B cell (primary cell): ENCODE data around the gene EFCAB8. TPM values are rescaled to one million over a fixed set of nuclear protein-coding genes. Genes with fewer than 3 reads are reported as not detected.

Experiments
- ATAC-seq: fragments of 200-7000 bp; cut with Tn5 transposase; one replicate; pipeline ENCODE4 v1.10.0; 2021; ENCODE audit warnings: low read depth, mild to moderate bottlenecking, moderate number of reproducible peaks, moderate library complexity
- CTCF ChIA-PET: fragments of 350-600 bp; sonication (Branson Sonifier 250); formaldehyde crosslinking; loops from one replicate; lab custom pipeline; 2021; ENCODE audit warnings: antibody characterized with exemption, inconsistent platforms; lab: Charles Lee
- POLR2A ChIA-PET: fragments of 350-600 bp; sonication (Branson Sonifier 250); formaldehyde crosslinking; loops from one replicate; lab custom pipeline; 2021; ENCODE audit warnings: antibody characterized with exemption; lab: Charles Lee
- DNase-seq: peaks from one replicate; pipeline ENCODE4 v3.0.0; 2013
- H2AFZ ChIP-seq: 2 replicates; pipeline ENCODE4 v1.6.1; 2012; ENCODE audit warnings: mild to moderate bottlenecking, low read depth, low read length; ENCODE audit not compliant: insufficient read depth, poor library complexity, severe bottlenecking
- H3K27ac ChIP-seq, 2 donors: 1 replicate in 1 of 2; 2 replicates in 1 of 2; pipeline ENCODE4 v1.5.1; 2012 to 2013; ENCODE audit warnings: low read length in 2 of 2, mild to moderate bottlenecking in 2 of 2, moderate library complexity in 1 of 2
- H3K27me3 ChIP-seq, 4 experiments: fragments of 200-600 bp in 1 of 4; sonication (generic) in 1 of 4; replicated peaks in 1 of 4; 1 replicate in 2 of 4; 2 replicates in 2 of 4; pipeline versions ENCODE4 v1.6.1 to v1.7.0; 2013 to 2016; ENCODE audit warnings: low read length in 3 of 4, mild to moderate bottlenecking in 2 of 4, mixed read lengths in 1 of 4, moderate library complexity in 1 of 4; ENCODE audit not compliant: insufficient read depth in 4 of 4, control insufficient read depth in 3 of 4; ENCODE audit errors: control extremely low read depth in 1 of 4
- H3K36me3 ChIP-seq, 2 experiments: replicated peaks in 1 of 2; 1 replicate in 1 of 2; 2 replicates in 1 of 2; pipeline versions ENCODE4 v1.6.1 to v1.7.1; 2013; ENCODE audit warnings: low read length in 1 of 2; ENCODE audit not compliant: insufficient read depth in 2 of 2, control insufficient read depth in 1 of 2; ENCODE audit errors: control extremely low read depth in 1 of 2, extremely low read depth in 1 of 2
- H3K4me1 ChIP-seq, 2 donors: fragments of 200-600 bp in 1 of 2; sonication (generic) in 1 of 2; 1 replicate in 1 of 2; 2 replicates in 1 of 2; pipeline versions ENCODE4 v1.5.1 to v1.6.1; 2013 to 2017; ENCODE audit warnings: low read length in 2 of 2; ENCODE audit not compliant: control insufficient read depth in 2 of 2, insufficient read depth in 2 of 2
- H3K4me2 ChIP-seq: replicated peaks from 2 replicates; pipeline ENCODE3; 2012; ENCODE audit warnings: mild to moderate bottlenecking, low read depth, low read length; ENCODE audit not compliant: poor library complexity, severe bottlenecking
- H3K4me3 ChIP-seq, 5 experiments: fragments of 200-600 bp in 1 of 5; sonication (generic) in 1 of 5; 1 replicate in 3 of 5; 2 replicates in 2 of 5; pipeline versions ENCODE4 v1.5.1 to v1.7.0; 2011 to 2016; ENCODE audit warnings: low read length in 4 of 5, mild to moderate bottlenecking in 4 of 5, low read depth in 2 of 5, control low read depth in 1 of 5, moderate library complexity in 1 of 5; ENCODE audit not compliant: insufficient read depth in 1 of 5; ENCODE audit errors: control extremely low read depth in 1 of 5, extremely low read depth in 1 of 5
- H3K79me2 ChIP-seq: fragments of 200-600 bp; sonication (generic); one replicate; pipeline ENCODE4 v1.6.0; 2016; ENCODE audit warnings: low read length; ENCODE audit not compliant: control insufficient read depth, insufficient read depth
- H3K9ac ChIP-seq: fragments of 200-600 bp; sonication (generic); 2 replicates; pipeline ENCODE4 v1.6.1; 2017; ENCODE audit warnings: mild to moderate bottlenecking, low read length, moderate library complexity
- H3K9me3 ChIP-seq, 3 donors: one replicate each; pipeline versions ENCODE4 v1.6.1 to v1.7.1; 2013; ENCODE audit warnings: low read length in 2 of 3; ENCODE audit not compliant: control insufficient read depth in 2 of 3, insufficient read depth in 1 of 3; ENCODE audit errors: control extremely low read depth in 1 of 3
- H4K20me1 ChIP-seq: 2 replicates; pipeline ENCODE4 v1.6.0; 2012; ENCODE audit warnings: mild to moderate bottlenecking, low read length; ENCODE audit not compliant: insufficient read depth, control insufficient read depth, poor library complexity, severe bottlenecking
- H3K27ac Mint-ChIP-seq: one replicate; pipeline ENCODE4 v1.8.0; 2021; ENCODE audit warnings: mixed read lengths
- H3K27me3 Mint-ChIP-seq: one replicate; pipeline ENCODE4 v1.8.0; 2021; ENCODE audit warnings: mixed read lengths
- H3K4me1 Mint-ChIP-seq: one replicate; pipeline ENCODE4 v1.8.0; 2021; ENCODE audit warnings: mixed read lengths
- H3K4me3 Mint-ChIP-seq: one replicate; pipeline ENCODE4 v1.8.0; 2021; ENCODE audit warnings: mixed read lengths
- H3K9me3 Mint-ChIP-seq: one replicate; pipeline ENCODE4 v1.8.0; 2022; ENCODE audit warnings: mixed read lengths; ENCODE audit not compliant: insufficient read depth
- CTCF ChIP-seq: fragments of 200-600 bp; IDR thresholded peaks from one replicate; pipeline ENCODE4 v1.8.0; 2022; ENCODE audit warnings: antibody characterized with exemption, mild to moderate bottlenecking
- EZH2 ChIP-seq: IDR thresholded peaks from 2 replicates; pipeline ENCODE4 v1.6.1; 2012; ENCODE audit warnings: borderline replicate concordance, low read depth, mild to moderate bottlenecking, moderate library complexity, low read length; ENCODE audit not compliant: insufficient read depth, poor library complexity, severe bottlenecking
- WGBS: methylation state at CpG from one replicate; pipeline ENCODE4 v1.1.5; 2013; ENCODE audit warnings: missing lambda C conversion rate; ENCODE audit not compliant: insufficient coverage; 5-methylcytosine and 5-hydroxymethylcytosine counted together
- intact Hi-C: fragments of 100-400 bp; cut with micrococcal nuclease; formaldehyde crosslinking; loops from one replicate; pipeline ENCODE4 v1.10.0; 2022
- polyA plus RNA-seq: library from polyadenylated mRNA; depleted of rRNA; stranded (reverse); fragments of >200 nt; gene quantifications from 2 replicates; pipeline ENCODE4 v1.2.3, GENCODE V29; 2012
- total RNA-seq, 2 donors: library from RNA; stranded (reverse); fragments of 120-200 nt in 1 of 2; gene quantifications; 1 replicate in 1 of 2; 2 replicates in 1 of 2; pipeline versions ENCODE4 v1.2.3 to v1.2.4, GENCODE V29; 2013 to 2022

EFCAB8 gene
- total and polyA plus RNA-seq, 2 donors (not counting 1 experiment from before 2014, with no cell fraction given) = 0.72 to 2.3 TPM

- Histone ChIP-seq H3K27ac (no peak overlapping the region), H2AFZ (no peak overlapping the region), H3K4me1 (no peaks in the 10 kb centered on the region), H3K27me3 (no peaks in the 10 kb centered on the region), H3K36me3 (no peaks in the 10 kb centered on the region), H3K79me2 (no peaks in the 10 kb centered on the region), H3K4me2 (no peak overlapping the region), H3K9ac (no peak overlapping the region), H3K4me3 (no peak overlapping the region), H4K20me1 (no peaks in the 10 kb centered on the region), H3K9me3 (no peaks in the 10 kb centered on the region)
- CTCF ChIA-PET = no interaction called here
- POLR2A ChIA-PET = no interaction called here
- ATAC-seq (no peak), DNase-seq (no peak)
- 97% methylated on average over 3 of the region's 5 CpGs for WGBS
- H3K9me3 Mint-ChIP-seq = no peaks in the 10 kb centered on the region
- intact Hi-C loops = no loop called here
- TF ChIP-seq CTCF = no peak
- no peak for TF ChIP-seq EZH2
- H3K27me3 Mint-ChIP-seq = no peaks in the 10 kb centered on the region
- no peaks in the 10 kb centered on the region for H3K4me1 Mint-ChIP-seq
- H3K27ac Mint-ChIP-seq = no peak overlapping the region
- no peak overlapping the region for H3K4me3 Mint-ChIP-seq
These were observed 18.8 kb downstream of the EFCAB8 start for GRCh38 chr20:32877507-32877906.

- ATAC-seq = no peak
- H4K20me1 ChIP-seq = no peaks in the 10 kb centered on the region
- H3K4me1 ChIP-seq = no peaks in the 10 kb centered on the region
- no peaks in the 10 kb centered on the region for H3K9me3 Mint-ChIP-seq
- no peaks in the 10 kb centered on the region for H3K36me3 ChIP-seq
- intact Hi-C loops = no loop called here
- H3K79me2 ChIP-seq = no peaks in the 10 kb centered on the region
- H3K4me3 Mint-ChIP-seq = no peak overlapping the region
- H3K4me3 ChIP-seq = no peak overlapping the region
- WGBS = 100% methylated on average over 2 of the region's 3 CpGs
- no peak overlapping the region for H2AFZ ChIP-seq
- no peaks in the 10 kb centered on the region for H3K9me3 ChIP-seq
- ChIA-PET CTCF (no interaction called here), POLR2A (no interaction called here)
- H3K27ac Mint-ChIP-seq = no peak overlapping the region
- H3K9ac ChIP-seq = no peak overlapping the region
- H3K4me1 Mint-ChIP-seq = no peaks in the 10 kb centered on the region
- no peak overlapping the region for H3K27ac ChIP-seq
- no peaks in the 10 kb centered on the region for H3K27me3 Mint-ChIP-seq
- H3K27me3 ChIP-seq = no peaks in the 10 kb centered on the region
- H3K4me2 ChIP-seq = no peak overlapping the region
- no peak for DNase-seq
- TF ChIP-seq EZH2 = no peak
- no peak for TF ChIP-seq CTCF
These were observed 20.1 kb downstream of the EFCAB8 start for GRCh38 chr20:32878820-32879219.
